Gastrocnemius medialis (tissue), 4 donors: ENCODE data around the gene RABEP2. TPM values are rescaled to one million over a fixed set of nuclear protein-coding genes. Genes with fewer than 3 reads are reported as not detected.

Source experiments
- ATAC-seq, 2 donors: fragments of 150-250 bp; one replicate each; pipeline ENCODE4 v1.9.1; 2016
- DNase-seq, 2 donors: peaks; one replicate each; pipeline ENCODE4 v3.0.0-alpha.2; 2019
- H3K27ac ChIP-seq, 4 donors: fragments of 200-600 bp; sonication (generic); 1 replicate in 1 of 4; 2 replicates in 3 of 4; pipeline ENCODE4 v1.5.1; 2016 to 2018; ENCODE audit warnings: mild to moderate bottlenecking in 2 of 4, moderate library complexity in 1 of 4
- H3K27me3 ChIP-seq, 3 donors: fragments of 200-600 bp; sonication (generic) in 2 of 3; 1 replicate in 1 of 3; 2 replicates in 2 of 3; pipeline versions ENCODE4 v1.5.1 to v1.6.0; 2016 to 2019; ENCODE audit warnings: mild to moderate bottlenecking in 1 of 3, moderate library complexity in 1 of 3
- H3K36me3 ChIP-seq, 2 donors: fragments of 200-600 bp; sonication (generic) in 1 of 2; one replicate each; pipeline ENCODE4 v1.5.1; 2017 to 2018
- H3K4me1 ChIP-seq, 2 donors: fragments of 200-600 bp; sonication (generic) in 1 of 2; one replicate each; pipeline ENCODE4 v1.5.1; 2016 to 2017; ENCODE audit warnings: mild to moderate bottlenecking in 2 of 2
- H3K4me3 ChIP-seq, 4 donors: fragments of 200-600 bp; sonication (generic) in 3 of 4; 1 replicate in 1 of 4; 2 replicates in 3 of 4; pipeline ENCODE4 v1.5.1; 2016 to 2019; ENCODE audit warnings: mild to moderate bottlenecking in 2 of 4
- H3K9me3 ChIP-seq, 3 donors: fragments of 200-600 bp; sonication (generic) in 2 of 3; 1 replicate in 1 of 3; 2 replicates in 2 of 3; pipeline ENCODE4 v1.5.1; 2016 to 2019
- CTCF ChIP-seq, 5 experiments: fragments of 450-650 bp in 3 of 5; fragments of 200-600 bp in 2 of 5; sonication (generic) in 2 of 5; IDR thresholded peaks in 4 of 5; conservative IDR thresholded peaks in 1 of 5; 1 replicate in 4 of 5; 2 replicates in 1 of 5; pipeline ENCODE4 v1.5.1; 2016 to 2019; ENCODE audit warnings: antibody characterized with exemption in 5 of 5, mild to moderate bottlenecking in 3 of 5, moderate library complexity in 3 of 5
- POLR2A ChIP-seq, 2 donors: fragments of 450-650 bp; IDR thresholded peaks; one replicate each; pipeline ENCODE4 v1.6.1; 2017; ENCODE audit warnings: antibody characterized with exemption in 2 of 2, mild to moderate bottlenecking in 2 of 2, moderate library complexity in 2 of 2
- in situ Hi-C, 4 donors: fragments of 200-750 bp; cut with MboI; loops; one replicate each; pipeline versions ENCODE4 v1.15.0 to v1.8.0; 2017; ENCODE audit warnings: low sequenced_read_pairs in 4 of 4
- intact Hi-C: fragments of 100-400 bp; cut with DNase I; formaldehyde crosslinking; loops from one replicate; pipeline ENCODE4 v1.15.1; 2023; ENCODE audit warnings: low total_unique reads
- total RNA-seq, 4 donors: library from RNA; depleted of rRNA; stranded (reverse); fragments of >200 nt; gene quantifications; one replicate each; pipeline versions ENCODE4 v1.1.0 to v1.2.3, GENCODE V29; 2016

Gene RABEP2
- total RNA-seq, 4 donors from 2014 or later: 2.9 to 13.9 (median 6.4) TPM

GRCh38 chr16:28937222-28937876 lies 12.3 kb upstream of the RABEP2 start:
- in situ Hi-C loops: no loop called here
- Histone ChIP-seq H3K9me3 (no peaks in the 10 kb centered on the region), H3K4me3 (no peak overlapping the region), H3K4me1 (no peaks in the 10 kb centered on the region), H3K27ac (no peak overlapping the region), H3K27me3 (no peaks in the 10 kb centered on the region), H3K36me3 (no peaks in the 10 kb centered on the region)
- no peak for DNase-seq
- ATAC-seq: no peak
- intact Hi-C loops: no loop called here
- TF ChIP-seq POLR2A (IDR thresholded peaks at IDR 0.05) (no peak), CTCF (IDR thresholded peaks at IDR 0.05 in 4 of 5, conservative IDR thresholded peaks at IDR 0.05 in 1 of 5) (no peak)

GRCh38 chr16:28936784-28937155 lies 11.7 kb upstream of the RABEP2 start:
- no peak for TF ChIP-seq POLR2A (IDR thresholded peaks at IDR 0.05)
- no peak for TF ChIP-seq CTCF (IDR thresholded peaks at IDR 0.05 in 4 of 5, conservative IDR thresholded peaks at IDR 0.05 in 1 of 5)
- ATAC-seq: no peak
- in situ Hi-C loops: no loop called here

GRCh38 chr16:28935924-28936783 lies 11.1 kb upstream of the RABEP2 start:
- Histone ChIP-seq H3K27ac (no peak overlapping the region), H3K9me3 (no peaks in the 10 kb centered on the region), H3K4me3 (peak overlapping the region in 3 of 4 donors; percentile 27 to 35 (median 34)), H3K36me3 (no peaks in the 10 kb centered on the region), H3K27me3 (no peaks in the 10 kb centered on the region), H3K4me1 (no peaks in the 10 kb centered on the region)
- intact Hi-C loops (no loop called here), in situ Hi-C loops (no loop called here)
- TF ChIP-seq POLR2A (IDR thresholded peaks at IDR 0.05) (no peak), CTCF (IDR thresholded peaks at IDR 0.05 in 4 of 5, conservative IDR thresholded peaks at IDR 0.05 in 1 of 5) (no peak)
- peak; percentile 56 to 77 for DNase-seq
- ATAC-seq: peak; percentile 92 to 94

More at GRCh38 chr16:28936784-28937155, 11.7 kb upstream of the RABEP2 start:
- Histone ChIP-seq H3K4me1 (no peaks in the 10 kb centered on the region), H3K4me3 (peak overlapping the region in 1 of 4 donors; percentile 27), H3K36me3 (no peaks in the 10 kb centered on the region), H3K9me3 (no peaks in the 10 kb centered on the region), H3K27ac (no peak overlapping the region), H3K27me3 (no peaks in the 10 kb centered on the region)
- intact Hi-C loops: no loop called here
- no peak for DNase-seq

- TF ChIP-seq POLR2A (IDR thresholded peaks at IDR 0.05) (no peak), CTCF (IDR thresholded peaks at IDR 0.05 in 4 of 5, conservative IDR thresholded peaks at IDR 0.05 in 1 of 5) (no peak)
- intact Hi-C loops: no loop called here
- H3K36me3 ChIP-seq: no peaks in the 10 kb centered on the region
- ATAC-seq (no peak), DNase-seq (no peak)
- no peaks in the 10 kb centered on the region for H3K9me3 ChIP-seq
- in situ Hi-C loops: no loop called here
- H3K4me1 ChIP-seq: no peaks in the 10 kb centered on the region
- H3K4me3 ChIP-seq: no peak overlapping the region
- H3K27me3 ChIP-seq: no peaks in the 10 kb centered on the region
- H3K27ac ChIP-seq: no peak overlapping the region
Measured at GRCh38 chr16:28935346-28935745, 10.3 kb upstream of the RABEP2 start.
